Skeletal muscle satellite cell (primary cell): Measurements from ENCODE around the gene CRYL1.
"Not testable (repeated sequence)": the region's sequence is repeated elsewhere in the genome, so short reads cannot be mapped to it uniquely, and the experiment has no call there.

Source experiments
- H3K27me3 ChIP-seq: 2 replicates; pipeline ENCODE4 v1.7.0; 2013; ENCODE audit warnings: low read length; ENCODE audit not compliant: control insufficient read depth, insufficient read depth
- H3K36me3 ChIP-seq: 2 replicates; pipeline ENCODE4 v1.7.0; 2013; ENCODE audit warnings: mild to moderate bottlenecking, control low read depth, low read length; ENCODE audit not compliant: insufficient read depth
- H3K4me1 ChIP-seq: 2 replicates; pipeline ENCODE4 v1.7.0; 2013; ENCODE audit warnings: low read length; ENCODE audit not compliant: control insufficient read depth, insufficient read depth
- H3K4me2 ChIP-seq: 2 replicates; pipeline ENCODE4 v1.7.0; 2013; ENCODE audit warnings: mild to moderate bottlenecking, low read length
- H3K4me3 ChIP-seq: 2 replicates; pipeline ENCODE4 v1.7.0; 2013; ENCODE audit warnings: low read length
- H3K9ac ChIP-seq: 2 replicates; pipeline ENCODE4 v1.7.0; 2013; ENCODE audit warnings: mild to moderate bottlenecking, low read depth, low read length, moderate library complexity
- H3K9me3 ChIP-seq: replicated peaks from 2 replicates; pipeline ENCODE4 v1.7.0; 2013; ENCODE audit warnings: mild to moderate bottlenecking, control low read depth, low read length

Gene CRYL1

DNA sequence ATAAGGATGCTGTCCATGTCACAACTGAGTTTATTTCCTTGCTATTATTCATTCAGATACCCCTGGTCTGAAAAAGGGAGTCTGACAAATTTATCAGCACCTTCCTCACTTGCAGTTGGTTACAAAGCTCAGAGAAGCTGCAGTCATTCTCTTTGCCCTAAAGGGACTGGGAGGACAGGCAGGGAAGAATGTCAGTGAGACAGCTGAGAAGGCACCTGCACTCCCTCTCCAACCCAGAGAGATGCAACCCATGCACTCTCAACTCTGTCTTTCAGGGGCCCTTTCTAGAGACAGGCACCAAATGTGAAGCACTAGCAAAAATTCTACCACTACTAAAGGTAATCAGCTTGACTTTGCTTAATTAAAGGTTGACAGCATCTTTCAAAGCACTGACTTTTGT is 83.3 kb downstream of the CRYL1 start:
- Histone ChIP-seq H3K9me3 (no peaks in the 10 kb centered on the region), H3K36me3 (no peaks in the 10 kb centered on the region), H3K4me1 (no peaks in the 10 kb centered on the region), H3K4me2 (no peak overlapping the region), H3K4me3 (no peak overlapping the region), H3K9ac (no peak overlapping the region), H3K27me3 (no peaks in the 10 kb centered on the region)

- Histone ChIP-seq H3K9ac (no peak overlapping the region), H3K9me3 (no peaks in the 10 kb centered on the region), H3K4me2 (no peak overlapping the region), H3K27me3 (no peaks in the 10 kb centered on the region), H3K4me3 (no peak overlapping the region), H3K36me3 (no peaks in the 10 kb centered on the region), H3K4me1 (no peaks in the 10 kb centered on the region)
Observed at GRCh38 chr13:20441879-20442278, 83.8 kb downstream of the CRYL1 start.

DNA sequence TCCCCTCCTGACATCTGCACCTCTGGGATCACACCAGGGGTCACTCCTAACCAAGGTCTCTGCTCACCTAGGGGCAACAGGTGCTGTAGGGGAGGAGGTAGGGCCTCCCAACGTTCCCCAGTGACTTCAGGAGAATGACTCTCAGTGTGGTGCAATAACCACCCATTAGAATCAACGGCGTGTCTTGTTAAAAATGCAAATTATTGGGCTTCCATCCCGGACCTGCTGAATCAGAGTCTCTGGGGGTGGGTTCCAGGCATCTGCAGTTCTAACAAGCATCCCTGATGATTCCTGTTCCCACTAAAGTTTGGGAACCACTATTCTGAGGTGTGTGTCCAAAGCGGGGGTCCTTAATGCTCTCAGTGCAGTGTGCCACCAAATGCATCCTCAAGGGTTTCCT is 84.6 kb downstream of the CRYL1 start:
- H3K36me3 ChIP-seq: no peaks in the 10 kb centered on the region
- H3K9me3 ChIP-seq: no peaks in the 10 kb centered on the region
- H3K27me3 ChIP-seq: no peaks in the 10 kb centered on the region
- no peak overlapping the region for H3K4me3 ChIP-seq
- no peaks in the 10 kb centered on the region for H3K4me1 ChIP-seq
- no peak overlapping the region for H3K4me2 ChIP-seq
- no peak overlapping the region for H3K9ac ChIP-seq

GRCh38 chr13:20439261-20439660 is 86.4 kb downstream of the CRYL1 start:
- H3K4me1 ChIP-seq: no peaks in the 10 kb centered on the region
- no peak overlapping the region for H3K9ac ChIP-seq
- H3K27me3 ChIP-seq: no peaks in the 10 kb centered on the region
- H3K4me3 ChIP-seq: no peak overlapping the region
- no peak overlapping the region for H3K4me2 ChIP-seq
- no peaks in the 10 kb centered on the region for H3K36me3 ChIP-seq
- no peaks in the 10 kb centered on the region for H3K9me3 ChIP-seq

GRCh38 chr13:20438801-20439200 is 86.9 kb downstream of the CRYL1 start:
- H3K9ac ChIP-seq: no peak overlapping the region
- no peak overlapping the region for H3K4me3 ChIP-seq
- no peaks in the 10 kb centered on the region for H3K36me3 ChIP-seq
- H3K4me2 ChIP-seq: no peak overlapping the region
- no peaks in the 10 kb centered on the region for H3K9me3 ChIP-seq
- no peaks in the 10 kb centered on the region for H3K4me1 ChIP-seq
- no peaks in the 10 kb centered on the region for H3K27me3 ChIP-seq

GRCh38 chr13:20436505-20436904 is 89.2 kb downstream of the CRYL1 start:
- H3K36me3 ChIP-seq: no peaks in the 10 kb centered on the region
- H3K4me3 ChIP-seq: no peak overlapping the region
- no peaks in the 10 kb centered on the region for H3K4me1 ChIP-seq
- no peak overlapping the region for H3K4me2 ChIP-seq
- H3K27me3 ChIP-seq: no peaks in the 10 kb centered on the region
- no peaks in the 10 kb centered on the region for H3K9me3 ChIP-seq
- no peak overlapping the region for H3K9ac ChIP-seq

- Histone ChIP-seq H3K4me1 (no peaks in the 10 kb centered on the region), H3K4me2 (no peak overlapping the region), H3K36me3 (no peaks in the 10 kb centered on the region), H3K9ac (no peak overlapping the region), H3K4me3 (no peak overlapping the region), H3K27me3 (no peaks in the 10 kb centered on the region), H3K9me3 (no peaks in the 10 kb centered on the region)
Observed at GRCh38 chr13:20435616-20436368, 89.9 kb downstream of the CRYL1 start.

DNA sequence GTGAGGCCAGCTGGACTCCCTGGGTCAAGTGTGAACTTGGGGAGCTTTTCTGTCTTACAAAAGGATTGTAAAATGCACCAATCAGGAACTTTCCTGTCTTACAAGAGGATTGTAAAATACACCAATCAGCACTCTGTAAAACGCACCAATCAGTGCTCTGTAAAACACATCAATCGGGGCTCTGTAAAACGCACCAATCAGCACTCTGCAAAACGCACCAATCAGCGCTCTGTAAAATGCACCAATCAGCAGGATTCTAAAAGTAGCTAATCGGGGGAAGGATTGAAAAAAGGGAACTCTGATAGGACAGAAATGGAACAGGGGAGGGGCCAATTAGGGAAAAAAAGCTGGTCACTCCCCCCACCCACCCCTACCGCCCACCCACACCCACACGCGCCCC is 91.4 kb downstream of the CRYL1 start:
- H3K27me3 ChIP-seq, H3K9me3 ChIP-seq, H3K9ac ChIP-seq, H3K4me1 ChIP-seq, H3K4me3 ChIP-seq, H3K36me3 ChIP-seq, H3K4me2 ChIP-seq: not testable (repeated sequence)

- H3K9me3 ChIP-seq: no peaks in the 10 kb centered on the region
- no peak overlapping the region for H3K4me2 ChIP-seq
- H3K4me3 ChIP-seq: no peak overlapping the region
- no peaks in the 10 kb centered on the region for H3K36me3 ChIP-seq
- H3K27me3 ChIP-seq: no peaks in the 10 kb centered on the region
- H3K4me1 ChIP-seq: peaks cover 6% of the 10 kb centered on the region
- no peak overlapping the region for H3K9ac ChIP-seq
Observed at GRCh38 chr13:20431687-20432384, 93.8 kb downstream of the CRYL1 start.

DNA sequence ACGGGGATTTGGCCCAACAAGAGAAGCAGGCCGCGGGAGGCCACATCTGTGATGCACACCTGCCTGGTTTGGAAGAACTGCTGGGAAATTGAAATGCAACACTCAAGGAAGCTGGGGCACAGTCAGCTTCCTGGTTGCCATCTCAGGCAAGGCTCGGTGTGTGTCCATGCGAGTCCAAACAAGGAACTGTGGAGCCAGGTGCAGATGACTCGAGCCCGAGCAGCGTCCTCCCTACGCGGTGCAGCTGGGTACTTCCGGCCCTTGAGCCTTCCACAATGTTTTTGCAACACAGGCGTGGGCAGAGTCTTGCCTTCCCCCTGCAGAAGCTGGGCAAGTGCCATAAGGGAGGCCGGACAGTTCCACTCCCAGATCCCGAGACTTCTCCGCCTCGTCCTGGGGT is 94.6 kb downstream of the CRYL1 start:
- Histone ChIP-seq H3K36me3 (no peaks in the 10 kb centered on the region), H3K9ac (no peak overlapping the region), H3K4me1 (peaks cover 7% of the 10 kb centered on the region)

DNA sequence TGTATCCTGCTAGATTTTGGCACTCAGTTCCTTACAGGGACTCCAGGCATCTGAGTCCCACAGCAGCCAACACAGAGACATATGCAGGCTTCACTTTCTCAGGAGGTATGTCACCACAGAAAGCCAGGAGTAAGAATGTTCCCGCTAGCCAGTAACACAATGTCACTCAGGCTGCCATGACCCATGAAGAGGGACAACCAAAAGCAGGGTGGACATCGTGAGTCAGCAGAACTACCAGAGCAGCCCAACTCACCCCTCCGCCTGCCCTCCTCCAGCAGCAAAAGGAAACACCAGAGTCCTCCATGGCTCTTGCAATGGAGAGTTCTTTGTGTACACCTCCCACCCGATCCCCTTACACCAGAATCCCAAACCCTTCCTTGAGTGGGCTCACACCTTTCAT is 95.4 kb downstream of the CRYL1 start:
- no peak overlapping the region for H3K4me3 ChIP-seq
- H3K4me2 ChIP-seq: no peak overlapping the region
- no peaks in the 10 kb centered on the region for H3K9me3 ChIP-seq
- H3K36me3 ChIP-seq: no peaks in the 10 kb centered on the region
- H3K27me3 ChIP-seq: no peaks in the 10 kb centered on the region
- H3K4me1 ChIP-seq: peaks cover 7% of the 10 kb centered on the region
- H3K9ac ChIP-seq: no peak overlapping the region

More for the DNA sequence above, 94.6 kb downstream of the CRYL1 start:
- Histone ChIP-seq H3K9me3 (no peaks in the 10 kb centered on the region), H3K4me2 (no peak overlapping the region), H3K27me3 (no peaks in the 10 kb centered on the region), H3K4me3 (no peak overlapping the region)

DNA sequence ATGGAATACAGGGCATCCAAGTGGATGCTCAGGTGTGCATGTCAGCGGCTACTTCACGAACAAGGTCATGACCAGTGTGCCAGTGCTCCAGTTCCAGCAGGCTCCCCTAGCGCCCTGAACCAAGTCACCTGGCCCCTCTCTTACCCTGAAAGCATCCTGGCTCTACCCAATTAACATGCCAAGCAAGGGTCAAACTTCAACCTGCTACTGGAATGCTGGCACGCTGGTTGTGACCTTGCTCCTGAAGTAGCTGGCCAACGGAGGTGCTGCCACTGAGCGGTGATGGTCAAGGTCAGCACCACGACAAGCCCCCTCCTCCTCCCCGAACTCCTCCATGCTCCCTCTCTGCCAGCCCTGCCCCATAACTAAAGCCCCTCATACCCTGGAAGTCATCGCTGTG is 96.0 kb downstream of the CRYL1 start:
- H3K4me3 ChIP-seq: no peak overlapping the region
- H3K9ac ChIP-seq: no peak overlapping the region
- H3K36me3 ChIP-seq: no peaks in the 10 kb centered on the region
- no peaks in the 10 kb centered on the region for H3K27me3 ChIP-seq
- peaks cover 7% of the 10 kb centered on the region for H3K4me1 ChIP-seq
- no peak overlapping the region for H3K4me2 ChIP-seq
- no peaks in the 10 kb centered on the region for H3K9me3 ChIP-seq
